ENCODE data around the gene NDUFAF7.

DNA sequence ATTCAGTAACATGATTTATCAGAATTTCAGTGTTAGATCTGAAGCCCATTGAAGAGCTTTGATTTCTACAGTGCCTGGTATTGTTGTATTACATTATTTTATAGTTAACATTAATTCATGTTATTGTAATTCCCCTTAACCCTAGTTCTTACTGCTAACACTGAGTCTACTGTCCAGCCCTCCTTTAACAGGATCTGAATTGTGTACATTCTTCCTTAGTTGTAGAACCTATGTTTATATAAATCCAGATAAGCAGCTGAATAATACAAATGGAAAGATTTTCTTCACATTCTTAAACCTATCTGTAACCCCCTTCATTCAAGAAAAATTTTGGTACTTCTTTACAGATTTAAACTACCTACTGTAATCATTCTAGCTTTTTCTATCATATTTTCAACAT lies 14.7 kb downstream of the NDUFAF7 start:
- TF ChIP-seq CTCF (IDR thresholded peaks at IDR 0.05): no peak
- no peak for TF ChIP-seq POLR2A (IDR thresholded peaks at IDR 0.05)
